ENCODE results near the gene GBGT1.

Gene GBGT1

GRCh38 chr9:133151041-133151440 is 12.7 kb downstream of the GBGT1 start:
- H3K36me3 ChIP-seq (ENCODE audit: low read length) = no peaks in the 10 kb centered on the region
- no peak overlapping the region for H3K27ac ChIP-seq (ENCODE audit: low read depth, low read length)
- TF ChIP-seq, protein P1, sequence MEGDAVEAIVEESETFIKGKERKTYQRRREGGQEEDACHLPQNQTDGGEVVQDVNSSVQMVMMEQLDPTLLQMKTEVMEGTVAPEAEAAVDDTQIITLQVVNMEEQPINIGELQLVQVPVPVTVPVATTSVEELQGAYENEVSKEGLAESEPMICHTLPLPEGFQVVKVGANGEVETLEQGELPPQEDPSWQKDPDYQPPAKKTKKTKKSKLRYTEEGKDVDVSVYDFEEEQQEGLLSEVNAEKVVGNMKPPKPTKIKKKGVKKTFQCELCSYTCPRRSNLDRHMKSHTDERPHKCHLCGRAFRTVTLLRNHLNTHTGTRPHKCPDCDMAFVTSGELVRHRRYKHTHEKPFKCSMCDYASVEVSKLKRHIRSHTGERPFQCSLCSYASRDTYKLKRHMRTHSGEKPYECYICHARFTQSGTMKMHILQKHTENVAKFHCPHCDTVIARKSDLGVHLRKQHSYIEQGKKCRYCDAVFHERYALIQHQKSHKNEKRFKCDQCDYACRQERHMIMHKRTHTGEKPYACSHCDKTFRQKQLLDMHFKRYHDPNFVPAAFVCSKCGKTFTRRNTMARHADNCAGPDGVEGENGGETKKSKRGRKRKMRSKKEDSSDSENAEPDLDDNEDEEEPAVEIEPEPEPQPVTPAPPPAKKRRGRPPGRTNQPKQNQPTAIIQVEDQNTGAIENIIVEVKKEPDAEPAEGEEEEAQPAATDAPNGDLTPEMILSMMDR (IDR thresholded peaks at IDR 0.05; ENCODE audit: insufficient read depth, low read length, poor library complexity, severe bottlenecking) = no peak
- TF ChIP-seq EZH2phosphoT487 (conservative IDR thresholded peaks at IDR 0.05; ENCODE audit: low read length) = no peak
- H3F3A ChIP-seq (ENCODE audit: insufficient read depth) = peaks cover 13% of the 10 kb centered on the region
- no peaks in the 10 kb centered on the region for H4K20me1 ChIP-seq (ENCODE audit: low read depth, low read length)
- no peak overlapping the region for H2AFZ ChIP-seq (ENCODE audit: low read depth, low read length, severe bottlenecking)
- peaks cover 9% of the 10 kb centered on the region; the same call in 1 of the 2 replicates for H3K79me2 ChIP-seq (ENCODE audit: insufficient read depth, low read length)
- H3K4me2 ChIP-seq (ENCODE audit: low read depth, low read length, poor library complexity, severe bottlenecking) = no peak overlapping the region
- no peaks in the 10 kb centered on the region for H3K27me3 ChIP-seq (ENCODE audit: low read length)
- H3K9me3 ChIP-seq (ENCODE audit: insufficient read depth, low read length) = no peaks in the 10 kb centered on the region
- H3K9ac ChIP-seq (ENCODE audit: low read length) = no peak overlapping the region
- H3K9me2 ChIP-seq (replicated peaks; ENCODE audit: insufficient read depth, low read length) = no peaks in the 10 kb centered on the region
- H3K4me3 ChIP-seq (ENCODE audit: insufficient read depth, low read length, poor library complexity, severe bottlenecking) = no peak overlapping the region

- TF ChIP-seq, protein P1 (IDR thresholded peaks at IDR 0.05; ENCODE audit: insufficient read depth, low read length, poor library complexity, severe bottlenecking) = peak; percentile 13
- no peak for TF ChIP-seq EZH2phosphoT487 (conservative IDR thresholded peaks at IDR 0.05; ENCODE audit: low read length)
- H2AFZ ChIP-seq (ENCODE audit: low read depth, low read length, severe bottlenecking) = peak overlapping the region; percentile 95
- peak overlapping the region; percentile 50 for H3K4me3 ChIP-seq (ENCODE audit: insufficient read depth, low read length, poor library complexity, severe bottlenecking)
- peaks cover 9% of the 10 kb centered on the region; the same call in 1 of the 2 replicates for H3K79me2 ChIP-seq (ENCODE audit: insufficient read depth, low read length)
- peak overlapping the region; percentile 49 for H3K27ac ChIP-seq (ENCODE audit: low read depth, low read length)
- H3K9ac ChIP-seq (ENCODE audit: low read length) = peak overlapping the region; percentile 72
- H3K9me2 ChIP-seq (replicated peaks; ENCODE audit: insufficient read depth, low read length) = no peaks in the 10 kb centered on the region
- peak overlapping the region; percentile 89 for H3K4me2 ChIP-seq (ENCODE audit: low read depth, low read length, poor library complexity, severe bottlenecking)
- no peaks in the 10 kb centered on the region for H3K36me3 ChIP-seq (ENCODE audit: low read length)
- H3K27me3 ChIP-seq (ENCODE audit: low read length) = no peaks in the 10 kb centered on the region
- peaks cover 10% of the 10 kb centered on the region; the same call in 1 of the 2 replicates for H4K20me1 ChIP-seq (ENCODE audit: low read depth, low read length)
- peaks cover 13% of the 10 kb centered on the region for H3F3A ChIP-seq (ENCODE audit: insufficient read depth)
- no peaks in the 10 kb centered on the region for H3K9me3 ChIP-seq (ENCODE audit: insufficient read depth, low read length)
Measured at GRCh38 chr9:133149130-133150015, 14.3 kb downstream of the GBGT1 start.

- no peak for TF ChIP-seq EZH2phosphoT487 (conservative IDR thresholded peaks at IDR 0.05; ENCODE audit: low read length)
- TF ChIP-seq, protein P1 (IDR thresholded peaks at IDR 0.05; ENCODE audit: insufficient read depth, low read length, poor library complexity, severe bottlenecking) = no peak
- Histone ChIP-seq H4K20me1 (ENCODE audit: low read depth, low read length) (peaks cover 10% of the 10 kb centered on the region; the same call in 1 of the 2 replicates), H3K79me2 (ENCODE audit: insufficient read depth, low read length) (peaks cover 9% of the 10 kb centered on the region; the same call in 1 of the 2 replicates), H3K36me3 (ENCODE audit: low read length) (no peaks in the 10 kb centered on the region), H3K9me2 (replicated peaks; ENCODE audit: insufficient read depth, low read length) (no peaks in the 10 kb centered on the region), H3K4me2 (ENCODE audit: low read depth, low read length, poor library complexity, severe bottlenecking) (peak overlapping the region; percentile 59), H3K27ac (ENCODE audit: low read depth, low read length) (peak overlapping the region; percentile 33), H3K27me3 (ENCODE audit: low read length) (no peaks in the 10 kb centered on the region), H3F3A (ENCODE audit: insufficient read depth) (peaks cover 13% of the 10 kb centered on the region), H2AFZ (ENCODE audit: low read depth, low read length, severe bottlenecking) (peak overlapping the region; percentile 15), H3K4me3 (ENCODE audit: insufficient read depth, low read length, poor library complexity, severe bottlenecking) (peak overlapping the region; percentile 57), H3K9me3 (ENCODE audit: insufficient read depth, low read length) (no peaks in the 10 kb centered on the region), H3K9ac (ENCODE audit: low read length) (peak overlapping the region; percentile 63)
Measured at GRCh38 chr9:133148199-133149129, 15.2 kb downstream of the GBGT1 start.

Measured in SU-DHL-6 (cell line).